ENCODE data around the gene KIF21B. TPM values are rescaled to one million over a fixed set of nuclear protein-coding genes. Genes with fewer than 3 reads are reported as not detected.

Gene KIF21B
- total RNA-seq, 1 experiment from 2014 or later: 12.7 TPM

DNA sequence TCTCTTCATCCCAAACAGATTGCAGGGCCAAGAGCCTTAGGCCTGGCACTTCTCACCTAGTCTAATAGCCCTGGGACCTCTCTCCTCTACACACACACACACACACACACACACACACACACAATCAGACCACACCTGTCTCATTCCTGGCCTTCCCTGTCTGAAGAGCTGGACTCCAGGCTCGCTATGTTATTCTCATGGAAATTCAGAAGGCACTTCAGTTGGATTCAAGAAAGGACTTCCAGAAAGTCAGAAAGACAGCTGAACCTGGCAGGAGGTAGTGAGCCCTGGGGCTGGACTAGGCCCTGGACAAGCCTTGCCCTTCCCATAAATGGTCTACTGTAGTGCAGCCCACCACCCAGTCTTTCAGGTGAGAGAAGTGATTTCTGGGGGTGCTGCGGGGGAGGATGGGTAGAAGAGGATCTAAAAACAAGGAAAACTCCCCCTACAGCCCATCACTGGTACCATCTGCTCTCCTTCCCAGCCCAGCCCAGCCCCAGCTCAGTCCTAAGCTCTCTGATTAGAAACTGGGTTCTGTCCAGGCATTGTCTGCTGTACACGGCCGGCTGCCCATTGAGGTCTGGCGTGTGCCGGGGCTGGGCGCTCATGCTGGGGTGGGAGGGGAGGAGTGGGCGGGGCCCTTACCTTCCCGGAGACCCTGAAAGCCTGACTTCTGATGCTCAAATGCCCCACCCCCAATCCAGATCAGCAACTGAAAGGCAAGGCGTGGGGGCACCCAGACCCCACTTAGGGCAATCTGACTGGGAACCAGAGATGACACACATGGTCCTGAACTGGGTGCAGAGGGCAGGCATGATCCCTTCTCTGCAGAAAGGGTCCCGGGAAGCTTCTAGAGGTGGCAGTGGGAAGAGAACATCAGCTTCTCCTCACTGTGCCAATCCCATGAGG lies 2.5 kb downstream of the KIF21B start:
- 0 out of 2 replicates have a peak, but pooled peaks cover 2% of the 10 kb centered on the region for H3K36me3 ChIP-seq (replicated peaks; ENCODE audit: control insufficient read depth, insufficient read depth, low read length)
- peaks cover 10% of the 10 kb centered on the region; the same call in 1 of the 2 replicates for H3K27me3 ChIP-seq (ENCODE audit: control insufficient read depth, insufficient read depth, low read length)
- no peak overlapping the region for H3K4me3 ChIP-seq (ENCODE audit: insufficient read depth, low read depth, low read length)
- DNase-seq: peak; percentile 89

DNA sequence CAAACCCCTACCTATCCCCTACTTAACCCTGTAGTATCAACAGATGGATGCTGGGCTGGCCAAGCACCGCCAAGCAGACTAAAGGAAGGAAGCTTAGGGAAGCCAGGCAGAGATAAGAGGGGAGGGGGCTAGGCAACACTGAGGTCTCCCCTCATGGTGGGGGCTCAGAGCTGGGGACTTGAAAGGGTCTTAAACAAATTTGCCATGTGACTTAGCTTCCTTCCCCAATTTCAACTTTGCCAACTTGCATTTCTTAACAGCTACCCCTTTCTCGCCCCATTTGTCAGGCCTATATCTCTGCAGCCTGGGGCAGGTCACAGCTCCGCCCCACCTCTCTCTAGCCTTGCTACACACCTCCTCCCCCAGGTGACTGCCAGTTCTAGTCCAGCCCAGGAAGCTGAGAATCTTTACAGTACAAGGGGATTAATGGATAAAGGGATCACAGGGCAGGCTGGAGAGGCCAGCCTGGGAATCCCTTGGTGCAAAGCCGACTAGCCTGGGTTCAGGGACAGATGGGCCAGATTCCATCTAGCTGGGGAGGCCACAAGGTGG lies 3.4 kb downstream of the KIF21B start:
- no peak overlapping the region for H3K4me3 ChIP-seq (ENCODE audit: insufficient read depth, low read depth, low read length)
- no peaks in the 10 kb centered on the region for H3K36me3 ChIP-seq (replicated peaks; ENCODE audit: control insufficient read depth, insufficient read depth, low read length)
- peak; percentile 69 for DNase-seq
- peaks cover 10% of the 10 kb centered on the region; the same call in 1 of the 2 replicates for H3K27me3 ChIP-seq (ENCODE audit: control insufficient read depth, insufficient read depth, low read length)

DNA sequence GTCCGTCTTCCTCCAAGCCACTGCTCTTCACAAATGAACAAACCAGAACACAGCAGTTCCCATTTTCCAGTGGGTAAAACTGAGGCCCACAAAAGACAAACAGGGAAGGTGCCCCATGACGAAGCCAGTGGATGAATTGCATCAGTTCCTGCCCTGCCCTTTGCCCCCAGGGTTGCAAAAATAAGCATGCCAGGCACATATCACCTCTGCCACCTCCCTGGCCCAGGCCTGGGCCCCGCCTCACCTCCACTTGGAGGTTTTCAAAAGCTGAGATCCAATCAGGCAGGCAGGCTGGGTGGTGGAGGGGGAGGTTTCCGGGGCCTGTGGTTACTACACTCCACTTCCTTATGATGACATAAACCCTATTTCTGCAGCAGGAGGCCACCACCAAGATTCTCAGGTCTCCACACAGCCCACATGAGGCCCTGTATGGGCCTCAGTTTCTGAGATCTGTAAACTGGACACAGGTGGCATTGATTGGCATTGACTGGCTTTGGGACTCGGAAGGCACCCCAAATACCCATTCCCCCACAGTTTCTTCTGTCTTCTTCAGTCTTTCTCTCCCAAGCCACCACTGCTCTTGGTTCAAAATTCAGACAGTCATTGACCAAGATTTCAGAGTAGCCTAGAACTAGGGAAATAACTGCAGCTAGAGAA lies 4.1 kb downstream of the KIF21B start:
- Histone ChIP-seq H3K36me3 (replicated peaks; ENCODE audit: control insufficient read depth, insufficient read depth, low read length) (no peaks in the 10 kb centered on the region), H3K27me3 (ENCODE audit: control insufficient read depth, insufficient read depth, low read length) (peaks cover 10% of the 10 kb centered on the region; the same call in 1 of the 2 replicates), H3K4me3 (ENCODE audit: insufficient read depth, low read depth, low read length) (no peak overlapping the region)
- DNase-seq: no peak

DNA sequence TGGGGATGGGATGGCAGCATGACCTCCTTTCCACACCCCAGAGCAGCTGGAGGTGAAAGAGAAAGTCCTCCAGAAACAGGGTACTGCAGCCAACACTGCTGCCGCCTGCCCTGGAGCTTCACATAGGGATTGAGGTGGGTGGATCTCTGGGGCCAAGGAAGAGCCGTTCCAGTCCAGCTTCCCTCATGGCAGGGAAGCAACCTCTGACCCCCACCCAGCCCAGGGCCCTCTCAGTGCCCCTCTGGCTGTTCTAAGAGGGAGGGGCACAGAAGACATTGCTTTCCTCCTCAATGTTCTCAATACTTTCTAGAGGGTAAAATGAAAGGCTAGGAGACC lies 5.7 kb downstream of the KIF21B start:
- DNase-seq: no peak
- Histone ChIP-seq H3K36me3 (replicated peaks; ENCODE audit: control insufficient read depth, insufficient read depth, low read length) (no peaks in the 10 kb centered on the region), H3K4me3 (ENCODE audit: insufficient read depth, low read depth, low read length) (no peak overlapping the region), H3K27me3 (ENCODE audit: control insufficient read depth, insufficient read depth, low read length) (peaks cover 6% of the 10 kb centered on the region; the same call in 1 of the 2 replicates)

DNA sequence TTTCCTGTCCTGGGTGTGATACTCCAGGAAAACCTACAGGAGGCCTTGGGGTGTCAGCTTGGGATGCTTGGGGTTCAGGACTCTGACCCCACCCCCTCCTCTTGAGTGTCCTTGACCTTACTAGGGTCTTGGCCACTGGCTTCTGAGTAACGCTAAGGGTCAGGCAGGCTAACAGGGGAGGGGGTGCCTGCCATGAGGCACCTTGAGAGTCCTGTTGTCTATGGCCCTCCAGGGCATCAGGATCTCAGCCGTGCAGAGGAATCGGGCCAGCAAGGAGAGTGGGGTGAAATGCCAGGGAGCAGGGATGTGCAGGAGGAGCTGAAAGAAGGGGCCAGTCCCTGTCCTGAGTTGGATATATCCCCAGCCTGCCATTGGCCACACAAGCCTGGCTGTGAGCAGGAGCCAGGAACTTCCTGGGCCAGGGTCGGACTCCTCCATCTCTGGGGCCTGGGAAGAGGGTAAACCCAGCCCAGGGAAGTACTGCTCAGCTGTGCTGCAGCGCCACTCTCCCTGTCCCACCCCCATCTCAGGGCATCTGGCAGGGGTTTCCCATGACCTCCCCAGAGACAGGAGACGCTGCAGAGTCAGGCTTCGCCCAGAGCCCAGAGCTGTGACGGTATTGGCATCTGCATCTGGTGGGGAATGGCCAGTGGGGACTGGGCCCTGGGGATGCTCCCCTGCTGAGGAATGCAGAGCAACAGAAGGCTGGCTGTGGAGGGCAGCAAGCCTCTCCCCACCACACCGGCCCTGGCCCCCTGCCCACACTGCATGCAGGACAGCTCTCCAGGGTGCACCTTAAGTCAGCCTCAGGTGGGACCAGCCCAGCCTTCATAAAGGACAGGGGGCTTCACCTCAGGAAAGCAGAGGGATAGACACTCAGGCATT lies 6.3 kb downstream of the KIF21B start:
- no peaks in the 10 kb centered on the region for H3K27me3 ChIP-seq (ENCODE audit: control insufficient read depth, insufficient read depth, low read length)
- DNase-seq: no peak
- H3K36me3 ChIP-seq (replicated peaks; ENCODE audit: control insufficient read depth, insufficient read depth, low read length): no peaks in the 10 kb centered on the region
- no peak overlapping the region for H3K4me3 ChIP-seq (ENCODE audit: insufficient read depth, low read depth, low read length)

DNA sequence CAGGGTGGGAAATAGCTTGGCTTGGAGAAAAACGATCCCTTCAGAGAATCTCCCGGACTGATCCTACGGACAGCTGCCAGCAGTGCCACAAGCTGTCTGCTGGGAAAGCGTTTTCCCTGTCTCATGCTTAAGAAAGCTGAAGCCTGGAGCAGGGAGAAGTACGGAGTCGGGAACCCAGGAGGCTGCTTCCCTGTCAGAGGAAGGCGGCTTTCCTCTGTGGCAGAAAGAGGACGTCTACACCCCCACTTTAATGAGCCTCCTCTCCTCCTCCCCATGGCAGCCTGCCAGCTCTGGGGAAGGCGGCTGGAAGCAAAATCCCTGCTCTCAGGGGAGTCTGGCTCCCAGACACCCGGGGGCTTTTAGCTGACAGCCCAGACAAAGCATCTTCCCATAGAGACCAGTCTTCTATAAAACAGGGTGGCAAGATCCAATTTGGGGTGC lies 7.3 kb downstream of the KIF21B start:
- Histone ChIP-seq H3K27me3 (ENCODE audit: control insufficient read depth, insufficient read depth, low read length) (no peaks in the 10 kb centered on the region), H3K4me3 (ENCODE audit: insufficient read depth, low read depth, low read length) (no peak overlapping the region), H3K36me3 (replicated peaks; ENCODE audit: control insufficient read depth, insufficient read depth, low read length) (no peaks in the 10 kb centered on the region)
- DNase-seq: no peak

DNA sequence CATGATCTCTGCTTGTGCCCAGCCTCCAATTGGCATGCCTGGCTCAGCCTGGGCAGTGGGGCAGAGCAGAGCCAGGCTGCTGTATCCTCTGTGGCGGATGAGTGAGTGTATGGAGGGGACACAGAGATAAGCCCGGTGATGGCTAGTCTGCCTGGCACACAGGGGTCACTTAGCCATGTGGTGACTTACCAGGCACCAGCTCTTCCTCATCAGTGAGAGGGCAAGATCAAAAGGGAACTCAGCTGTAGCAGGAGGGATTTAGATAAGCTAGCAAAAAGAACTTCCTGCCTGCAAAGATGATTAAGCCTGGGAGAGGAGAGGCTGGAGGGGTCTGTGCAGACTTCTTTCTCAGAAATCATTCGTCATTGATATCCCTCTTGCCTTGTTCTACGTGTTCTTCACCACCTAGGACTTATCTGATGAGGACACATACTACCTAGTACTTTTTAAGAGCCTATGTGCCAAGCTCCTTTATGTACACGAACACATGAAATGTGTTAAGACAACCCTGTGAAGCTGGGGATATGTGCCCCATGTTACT lies 7.9 kb downstream of the KIF21B start:
- Histone ChIP-seq H3K4me3 (ENCODE audit: insufficient read depth, low read depth, low read length) (no peak overlapping the region), H3K36me3 (replicated peaks; ENCODE audit: control insufficient read depth, insufficient read depth, low read length) (no peaks in the 10 kb centered on the region), H3K27me3 (ENCODE audit: control insufficient read depth, insufficient read depth, low read length) (no peaks in the 10 kb centered on the region)
- no peak for DNase-seq

DNA sequence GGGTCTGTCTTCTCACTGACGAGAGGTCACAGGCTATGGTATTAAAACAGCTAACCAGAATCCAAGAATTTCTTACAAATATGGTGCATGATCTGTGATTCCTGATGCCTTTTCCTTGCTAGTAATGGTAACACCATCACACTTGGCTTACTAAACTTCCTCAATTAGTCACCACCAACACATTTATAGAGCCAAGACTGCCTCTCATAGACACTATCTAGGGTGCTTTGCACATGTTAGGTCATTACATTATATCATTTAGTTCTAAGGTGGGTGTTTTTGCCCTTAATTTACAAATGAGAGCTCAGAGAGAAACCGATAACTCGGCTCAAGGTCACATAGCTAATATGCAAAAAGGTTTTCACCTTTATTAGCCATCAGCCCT lies 8.7 kb downstream of the KIF21B start:
- Histone ChIP-seq H3K4me3 (ENCODE audit: insufficient read depth, low read depth, low read length) (no peak overlapping the region), H3K36me3 (replicated peaks; ENCODE audit: control insufficient read depth, insufficient read depth, low read length) (no peaks in the 10 kb centered on the region), H3K27me3 (ENCODE audit: control insufficient read depth, insufficient read depth, low read length) (no peaks in the 10 kb centered on the region)
- DNase-seq: no peak

DNA sequence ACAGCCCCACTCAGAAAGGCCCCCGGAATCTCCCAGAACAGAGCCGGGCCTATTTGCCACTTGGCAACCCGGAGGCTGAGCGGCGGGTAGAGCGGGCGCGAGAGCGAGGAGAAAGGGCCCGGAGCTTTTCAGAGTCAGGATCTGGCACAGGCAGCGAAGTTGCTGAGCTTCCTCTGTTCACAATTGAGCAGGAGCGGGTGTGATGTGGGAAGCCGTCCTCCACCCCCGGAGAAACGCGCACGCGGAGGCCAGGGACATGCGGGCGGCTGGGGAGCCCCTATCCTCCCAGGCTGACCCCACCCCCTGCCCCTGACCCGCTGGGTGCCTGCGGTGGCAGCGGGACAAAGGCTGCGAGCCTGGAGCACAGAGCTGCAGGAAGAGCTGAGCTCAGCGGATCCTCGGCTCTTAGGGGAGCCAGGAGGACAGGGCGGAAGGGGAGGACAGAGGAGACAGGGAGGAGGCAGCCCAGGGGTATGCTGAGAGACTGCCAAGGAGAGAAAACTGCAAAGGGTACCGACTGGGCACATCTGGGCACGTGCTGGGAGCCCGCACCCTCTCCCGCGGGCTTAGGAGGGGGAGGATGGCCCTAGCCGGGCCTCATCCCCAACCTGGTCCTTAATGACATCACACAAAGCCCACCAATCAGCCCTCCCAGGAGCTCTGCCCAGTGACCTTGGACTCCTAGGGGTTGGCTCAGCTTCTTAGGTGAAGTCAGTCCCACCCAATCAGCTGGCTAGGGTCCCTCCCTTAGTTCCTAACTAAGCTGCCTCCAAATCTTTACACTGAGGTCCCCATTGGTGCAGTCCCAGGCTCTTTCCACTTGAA lies 9.3 kb downstream of the KIF21B start:
- peak; percentile 94 for DNase-seq
- Histone ChIP-seq H3K27me3 (ENCODE audit: control insufficient read depth, insufficient read depth, low read length) (no peaks in the 10 kb centered on the region), H3K4me3 (ENCODE audit: insufficient read depth, low read depth, low read length) (no peak overlapping the region), H3K36me3 (replicated peaks; ENCODE audit: control insufficient read depth, insufficient read depth, low read length) (no peaks in the 10 kb centered on the region)

DNA sequence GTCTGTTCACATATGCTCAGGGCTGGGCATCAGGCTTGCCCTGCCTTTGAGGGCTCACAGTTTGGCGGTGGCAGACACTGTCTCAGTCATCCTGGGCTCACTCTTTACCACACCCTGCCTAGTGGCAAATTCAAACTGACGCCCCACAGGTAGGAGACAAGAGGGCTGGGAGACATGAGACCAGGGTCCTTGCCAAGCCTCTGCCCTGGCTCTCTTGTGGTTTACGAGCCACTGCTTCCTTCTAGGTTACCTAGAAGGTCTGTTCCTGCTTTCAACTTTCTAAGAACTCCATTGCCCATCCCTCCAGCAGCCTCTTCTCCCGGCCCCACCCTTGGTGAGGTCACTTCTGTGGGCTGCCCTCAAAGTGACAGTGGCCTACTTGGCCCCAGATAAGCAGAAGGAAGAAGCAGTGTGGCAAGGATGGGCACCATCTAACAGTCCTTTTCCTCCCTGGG lies 10.5 kb downstream of the KIF21B start:
- Histone ChIP-seq H3K4me3 (ENCODE audit: insufficient read depth, low read depth, low read length) (no peak overlapping the region), H3K27me3 (ENCODE audit: control insufficient read depth, insufficient read depth, low read length) (no peaks in the 10 kb centered on the region), H3K36me3 (replicated peaks; ENCODE audit: control insufficient read depth, insufficient read depth, low read length) (no peaks in the 10 kb centered on the region)
- no peak for DNase-seq

DNA sequence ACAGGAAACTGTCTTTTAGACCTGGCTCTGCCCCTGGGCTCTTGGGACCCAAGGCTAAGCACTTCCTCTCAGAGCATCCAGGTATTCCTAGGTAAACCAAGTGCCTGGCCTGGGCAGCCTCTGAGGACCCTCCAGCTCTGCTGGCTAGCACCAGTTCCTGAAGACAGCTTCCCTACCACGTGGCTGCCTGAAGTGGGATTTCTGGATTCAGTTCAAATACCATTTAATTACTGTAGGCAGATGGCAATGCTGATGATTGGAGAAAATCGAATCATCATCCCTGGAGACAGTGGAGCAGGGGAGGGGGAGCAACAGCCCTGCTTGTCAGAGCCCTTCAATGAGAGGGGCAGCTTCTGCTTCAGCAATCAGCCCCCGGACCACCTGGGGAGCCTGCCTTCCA lies 11.9 kb downstream of the KIF21B start:
- Histone ChIP-seq H3K36me3 (replicated peaks; ENCODE audit: control insufficient read depth, insufficient read depth, low read length) (no peaks in the 10 kb centered on the region; the same call in 1 of the 2 replicates), H3K27me3 (ENCODE audit: control insufficient read depth, insufficient read depth, low read length) (no peaks in the 10 kb centered on the region), H3K4me3 (ENCODE audit: insufficient read depth, low read depth, low read length) (no peak overlapping the region)
- no peak for DNase-seq

DNA sequence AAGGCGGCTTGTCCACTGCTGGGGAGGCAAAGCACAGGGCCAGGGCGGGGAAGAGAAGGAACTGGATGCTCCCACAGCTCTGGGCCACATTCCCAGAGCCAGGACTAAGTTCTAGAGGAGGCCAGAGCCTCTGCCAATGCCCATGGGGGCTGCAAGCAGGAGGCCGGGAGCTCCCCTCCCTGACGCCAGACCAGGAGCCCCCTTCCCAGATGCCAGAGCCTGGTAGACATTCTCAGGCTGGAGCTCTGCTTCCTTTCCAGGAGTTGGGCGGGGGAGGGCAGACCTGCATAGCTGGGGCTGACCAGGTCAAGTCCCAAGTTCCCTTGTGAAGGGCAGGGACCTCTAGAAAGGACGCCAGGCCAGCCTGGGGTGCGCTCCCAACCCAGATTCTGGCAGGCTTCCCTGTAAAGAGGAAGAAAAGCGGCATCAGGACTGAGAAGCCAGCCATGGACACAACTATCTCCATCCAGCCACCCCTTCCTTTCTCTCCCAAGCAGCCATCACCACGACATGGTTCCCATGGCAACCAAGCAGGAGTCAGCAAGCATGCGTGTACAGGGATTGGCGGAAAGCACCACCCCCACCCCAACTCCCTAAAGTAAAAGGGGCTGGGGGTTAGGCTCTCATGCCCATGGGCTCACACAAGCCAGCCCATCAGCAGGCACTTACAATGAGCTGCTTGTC lies 13.4 kb downstream of the KIF21B start:
- DNase-seq: peak; percentile 87
- H3K27me3 ChIP-seq (ENCODE audit: control insufficient read depth, insufficient read depth, low read length): no peaks in the 10 kb centered on the region
- no peak overlapping the region for H3K4me3 ChIP-seq (ENCODE audit: insufficient read depth, low read depth, low read length)
- no peaks in the 10 kb centered on the region; the same call in 1 of the 2 replicates for H3K36me3 ChIP-seq (replicated peaks; ENCODE audit: control insufficient read depth, insufficient read depth, low read length)
